PC-3 (cell line): ENCODE results near the gene MYORG. TPM values are rescaled to one million over a fixed set of nuclear protein-coding genes. Genes with fewer than 3 reads are reported as not detected.

Experiments
- ATAC-seq: fragments of 200-7000 bp; cut with Tn5 transposase; 2 replicates; pipeline ENCODE4 v1.9.1; 2020; ENCODE audit warnings: mild to moderate bottlenecking, moderate library complexity
- BruUV-seq: library from RNA; stranded (reverse); fragments of 400-500 nt; replicated peaks from 2 replicates; lab custom pipeline; 2021; lab: Mats Ljungman, UMichigan
- CTCF ChIA-PET: fragments of 300-600 bp; sonication (Branson Sonifier 250); formaldehyde crosslinking; loops from one replicate; lab custom pipeline; 2022; ENCODE audit warnings: antibody characterized with exemption; lab: Charles Lee
- POLR2A ChIA-PET: fragments of 300-600 bp; sonication (Branson Sonifier 250); formaldehyde crosslinking; loops from one replicate; lab custom pipeline; 2022; ENCODE audit warnings: antibody characterized with exemption; ENCODE audit not compliant: unreplicated experiment; lab: Charles Lee
- DNase-seq: peaks from one replicate; pipeline ENCODE4 v3.0.0-alpha.2; 2015
- H2AFZ ChIP-seq: fragments of 300-600 bp; sonication (generic); 2 replicates; pipeline ENCODE4 v1.6.0; 2016; ENCODE audit warnings: antibody characterized with exemption, low read length
- H3F3A ChIP-seq: fragments of 300-600 bp; sonication (generic); one replicate; pipeline ENCODE4 v1.6.0; 2017; ENCODE audit warnings: antibody characterized with exemption, low read length, control low read depth, mild to moderate bottlenecking; ENCODE audit not compliant: unreplicated experiment
- H3K27ac ChIP-seq: fragments of 300-600 bp; sonication (generic); 2 replicates; pipeline ENCODE4 v1.5.1; 2016; ENCODE audit warnings: mild to moderate bottlenecking, low read length
- H3K27me3 ChIP-seq: fragments of 300-600 bp; sonication (generic); 2 replicates; pipeline ENCODE4 v1.6.1; 2016; ENCODE audit warnings: low read length, mixed read lengths
- H3K36me3 ChIP-seq: fragments of 300-600 bp; sonication (generic); 2 replicates; pipeline ENCODE4 v1.6.1; 2016; ENCODE audit warnings: low read depth, mixed run types, low read length, mixed read lengths
- H3K4me1 ChIP-seq: fragments of 300-600 bp; sonication (generic); 2 replicates; pipeline ENCODE4 v1.5.1; 2016; ENCODE audit warnings: low read length; ENCODE audit not compliant: insufficient read depth
- H3K4me2 ChIP-seq: fragments of 300-600 bp; sonication (generic); 2 replicates; pipeline ENCODE4 v1.6.0; 2016; ENCODE audit warnings: low read length
- H3K4me3 ChIP-seq: fragments of 300-600 bp; sonication (generic); 2 replicates; pipeline ENCODE4 v1.5.1; 2016; ENCODE audit warnings: mild to moderate bottlenecking, low read length, mixed read lengths
- H3K79me2 ChIP-seq: fragments of 300-600 bp; sonication (generic); 2 replicates; pipeline ENCODE4 v1.6.1; 2017; ENCODE audit warnings: low read length, mixed read lengths
- H3K9ac ChIP-seq: fragments of 300-600 bp; sonication (generic); 2 replicates; pipeline ENCODE4 v1.6.0; 2016; ENCODE audit warnings: mild to moderate bottlenecking, low read length
- H3K9me2 ChIP-seq: fragments of 300-600 bp; sonication (generic); replicated peaks from 2 replicates; pipeline ENCODE4 v1.6.1; 2016; ENCODE audit warnings: mixed run types, low read length, mixed read lengths
- H3K9me3 ChIP-seq: fragments of 300-600 bp; sonication (generic); 2 replicates; pipeline ENCODE4 v1.6.1; 2016; ENCODE audit warnings: low read length, mixed read lengths
- H4K20me1 ChIP-seq: fragments of 300-600 bp; sonication (generic); 2 replicates; pipeline ENCODE4 v1.6.1; 2016; ENCODE audit warnings: low read length, mixed read lengths
- EZH2 ChIP-seq: fragments of 300-600 bp; sonication (generic); IDR thresholded peaks from one replicate; pipeline ENCODE4 v1.6.1; 2017; ENCODE audit warnings: antibody characterized with exemption, mild to moderate bottlenecking, low read length; ENCODE audit not compliant: unreplicated experiment
- EZH2phosphoT487 ChIP-seq: fragments of 300-600 bp; sonication (generic); IDR thresholded peaks from 2 replicates; pipeline ENCODE4 v1.6.1; 2018; ENCODE audit warnings: mild to moderate bottlenecking, antibody characterized with exemption, low read length, borderline replicate concordance
- intact Hi-C: fragments of 100-400 bp; cut with micrococcal nuclease; formaldehyde crosslinking; loops from 2 replicates; pipeline ENCODE4 v1.9.0; 2023
- total RNA-seq: library from RNA; depleted of rRNA; stranded (reverse); fragments of >200 nt; gene quantifications from 2 replicates; pipeline ENCODE4 v1.2.3, GENCODE V29; 2014
- TF ChIP-seq, protein P1 (sequence below): fragments of 300-600 bp; sonication (generic); conservative IDR thresholded peaks from 2 replicates; pipeline ENCODE4 v1.5.1; 2017; ENCODE audit warnings: antibody characterized with exemption, low read depth, mild to moderate bottlenecking, low read length

MYORG gene
- total RNA-seq, 1 experiment from 2014 or later, result 3.4 TPM

DNA sequence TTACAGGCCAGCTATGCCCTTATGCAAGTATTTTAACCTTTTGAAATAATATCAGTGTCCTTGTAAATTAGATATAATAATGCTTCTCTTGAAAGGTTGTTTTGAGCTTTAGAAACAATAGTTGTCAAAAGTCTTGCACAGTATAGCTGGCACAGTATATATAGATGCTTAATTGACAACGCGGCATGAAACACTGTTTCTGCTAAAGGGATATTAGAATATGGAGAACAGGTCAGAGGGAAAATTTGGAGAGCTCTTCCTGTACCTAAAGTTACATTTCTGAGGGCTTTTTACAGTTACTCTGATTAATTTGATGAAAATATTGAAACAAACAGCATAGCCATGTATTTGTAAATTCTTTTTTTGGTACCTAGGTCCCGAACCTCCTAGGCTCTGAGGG is 42.9 kb downstream of the MYORG start:
- TF ChIP-seq, protein P1, sequence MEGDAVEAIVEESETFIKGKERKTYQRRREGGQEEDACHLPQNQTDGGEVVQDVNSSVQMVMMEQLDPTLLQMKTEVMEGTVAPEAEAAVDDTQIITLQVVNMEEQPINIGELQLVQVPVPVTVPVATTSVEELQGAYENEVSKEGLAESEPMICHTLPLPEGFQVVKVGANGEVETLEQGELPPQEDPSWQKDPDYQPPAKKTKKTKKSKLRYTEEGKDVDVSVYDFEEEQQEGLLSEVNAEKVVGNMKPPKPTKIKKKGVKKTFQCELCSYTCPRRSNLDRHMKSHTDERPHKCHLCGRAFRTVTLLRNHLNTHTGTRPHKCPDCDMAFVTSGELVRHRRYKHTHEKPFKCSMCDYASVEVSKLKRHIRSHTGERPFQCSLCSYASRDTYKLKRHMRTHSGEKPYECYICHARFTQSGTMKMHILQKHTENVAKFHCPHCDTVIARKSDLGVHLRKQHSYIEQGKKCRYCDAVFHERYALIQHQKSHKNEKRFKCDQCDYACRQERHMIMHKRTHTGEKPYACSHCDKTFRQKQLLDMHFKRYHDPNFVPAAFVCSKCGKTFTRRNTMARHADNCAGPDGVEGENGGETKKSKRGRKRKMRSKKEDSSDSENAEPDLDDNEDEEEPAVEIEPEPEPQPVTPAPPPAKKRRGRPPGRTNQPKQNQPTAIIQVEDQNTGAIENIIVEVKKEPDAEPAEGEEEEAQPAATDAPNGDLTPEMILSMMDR, result no peak
- TF ChIP-seq EZH2phosphoT487, result no peak
- no peak for TF ChIP-seq EZH2
- Histone ChIP-seq H3K27me3 (no peaks in the 10 kb centered on the region), H3K27ac (no peak overlapping the region), H3K36me3 (no peaks in the 10 kb centered on the region), H2AFZ (no peak overlapping the region), H3F3A (no peaks in the 10 kb centered on the region), H3K79me2 (peaks cover 17% of the 10 kb centered on the region; the same call in 1 of the 2 replicates), H3K4me3 (no peak overlapping the region), H3K9me3 (no peaks in the 10 kb centered on the region), H3K9me2 (no peaks in the 10 kb centered on the region), H3K4me2 (no peak overlapping the region), H3K4me1 (peaks cover 12% of the 10 kb centered on the region; the same call in 1 of the 2 replicates), H4K20me1 (no peaks in the 10 kb centered on the region), H3K9ac (no peak overlapping the region)
- DNase-seq, result no peak
- POLR2A ChIA-PET, result interaction anchor here (0.6 kb wide), 1 partner anchor 168 kb away, joined by 3 read pairs; no protein-coding TSS in a partner anchor
- CTCF ChIA-PET, result no interaction called here
- BruUV-seq, result no TSS peak
- intact Hi-C loops, result no loop called here
- ATAC-seq, result no peak

DNA sequence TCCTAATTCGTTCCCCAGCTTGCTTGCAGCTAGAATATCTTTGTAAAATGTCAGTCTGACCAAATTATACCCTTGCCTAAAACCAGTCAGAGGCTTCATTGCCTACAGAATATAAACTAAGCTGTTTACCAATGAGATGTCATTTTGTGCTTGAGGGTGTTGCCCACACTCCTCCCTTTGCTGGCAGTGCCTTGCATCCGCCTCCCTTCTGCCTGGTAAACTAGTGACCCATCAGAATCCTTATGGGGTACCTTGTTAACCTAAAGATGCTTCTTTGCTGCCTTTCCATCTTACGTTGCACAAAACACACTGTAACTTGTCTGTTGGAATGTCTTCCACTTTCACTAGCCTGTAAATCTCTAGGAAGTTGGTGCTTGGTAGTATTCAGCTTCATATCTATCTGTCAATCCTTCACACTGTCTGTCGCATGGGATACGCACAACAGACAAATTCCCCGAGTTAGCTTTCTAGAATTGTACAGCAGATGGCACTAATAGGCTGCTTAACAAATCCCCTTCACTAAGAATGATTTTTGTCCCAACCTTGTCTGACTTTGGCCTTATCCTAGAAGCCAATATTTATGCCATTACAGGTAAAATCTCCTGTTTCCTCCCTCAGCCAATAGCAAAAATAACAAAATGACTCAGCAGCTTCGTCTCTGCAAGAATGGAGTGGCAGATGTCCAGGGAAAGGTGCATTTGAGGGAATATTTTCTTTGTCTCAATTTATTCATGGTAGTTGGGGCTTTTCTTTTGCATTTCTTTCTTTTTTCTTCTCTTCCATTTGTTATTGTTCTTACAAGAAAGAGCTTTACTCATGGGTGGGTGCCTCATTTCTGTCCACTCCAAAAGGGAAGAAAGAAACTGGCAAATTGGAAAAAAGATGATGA is 44.4 kb downstream of the MYORG start:
- DNase-seq (peak; percentile 59), ATAC-seq (no peak)
- no TSS peak for BruUV-seq
- H3K4me3 ChIP-seq, result no peak overlapping the region
- no peaks in the 10 kb centered on the region for H3K9me3 ChIP-seq
- H3K9me2 ChIP-seq, result no peaks in the 10 kb centered on the region
- POLR2A ChIA-PET, result interaction anchor here (0.5 to 0.6 kb wide), 2 partner anchors 48 to 97 kb away, joined by 4 to 5 read pairs; no protein-coding TSS in a partner anchor
- H2AFZ ChIP-seq, result no peak overlapping the region
- H3K27ac ChIP-seq, result no peak overlapping the region
- CTCF ChIA-PET, result no interaction called here
- H3K36me3 ChIP-seq, result no peaks in the 10 kb centered on the region
- H3K4me1 ChIP-seq, result peaks cover 17% of the 10 kb centered on the region; the same call in 1 of the 2 replicates
- H3K79me2 ChIP-seq, result peaks cover 30% of the 10 kb centered on the region
- no peaks in the 10 kb centered on the region for H3F3A ChIP-seq
- TF ChIP-seq EZH2 (no peak), EZH2phosphoT487 (no peak)
- TF ChIP-seq, protein P1, result peak; percentile 59
- no peak overlapping the region for H3K4me2 ChIP-seq
- H3K9ac ChIP-seq, result no peak overlapping the region
- intact Hi-C loops, result no loop called here
- no peaks in the 10 kb centered on the region for H4K20me1 ChIP-seq
- no peaks in the 10 kb centered on the region for H3K27me3 ChIP-seq

DNA sequence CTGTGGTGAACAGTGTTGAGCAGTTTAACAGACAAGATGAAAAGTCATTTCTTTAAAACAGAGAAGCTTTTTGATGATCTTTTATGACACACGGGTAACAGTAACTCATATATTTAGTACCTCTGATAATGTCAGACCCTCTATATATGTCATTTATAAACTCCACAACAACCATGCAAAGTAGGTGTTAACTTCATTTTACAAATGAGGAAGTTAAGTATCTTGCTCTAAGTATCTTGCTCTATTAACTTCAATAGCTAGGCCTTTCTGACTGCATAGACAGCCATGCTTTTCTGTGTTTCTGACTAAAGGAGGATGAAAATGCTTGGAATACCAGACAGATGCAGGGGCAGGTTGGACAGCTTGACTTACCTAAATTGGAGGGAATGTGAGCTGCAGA is 45.5 kb downstream of the MYORG start:
- Histone ChIP-seq H3K4me1 (peaks cover 17% of the 10 kb centered on the region; the same call in 1 of the 2 replicates), H2AFZ (no peak overlapping the region), H3F3A (no peaks in the 10 kb centered on the region), H3K27me3 (no peaks in the 10 kb centered on the region), H3K9me2 (no peaks in the 10 kb centered on the region), H3K9me3 (no peaks in the 10 kb centered on the region), H3K36me3 (no peaks in the 10 kb centered on the region), H3K27ac (no peak overlapping the region), H3K4me2 (no peak overlapping the region), H4K20me1 (no peaks in the 10 kb centered on the region), H3K79me2 (peaks cover 40% of the 10 kb centered on the region), H3K9ac (no peak overlapping the region), H3K4me3 (no peak overlapping the region)
- intact Hi-C loops, result no loop called here
- BruUV-seq, result no TSS peak
- CTCF ChIA-PET, result no interaction called here
- POLR2A ChIA-PET, result no interaction called here
- no peak for ATAC-seq
- DNase-seq, result no peak
- TF ChIP-seq EZH2 (no peak), EZH2phosphoT487 (no peak)
- TF ChIP-seq, protein P1, result no peak
